HG02588 (cell line): ENCODE results near the gene ACVRL1.

ENCODE experiments used
- ATAC-seq: cut with Tn5 transposase; IDR thresholded peaks from one replicate; pipeline ENCODE4 v1.9.1; 2021; ENCODE audit warnings: mild to moderate bottlenecking, moderate library complexity; ENCODE audit not compliant: unreplicated experiment

ACVRL1 gene

GRCh38 chr12:51896236-51896635 lies 11.1 kb upstream of the ACVRL1 start:
- ATAC-seq, result no peak

DNA sequence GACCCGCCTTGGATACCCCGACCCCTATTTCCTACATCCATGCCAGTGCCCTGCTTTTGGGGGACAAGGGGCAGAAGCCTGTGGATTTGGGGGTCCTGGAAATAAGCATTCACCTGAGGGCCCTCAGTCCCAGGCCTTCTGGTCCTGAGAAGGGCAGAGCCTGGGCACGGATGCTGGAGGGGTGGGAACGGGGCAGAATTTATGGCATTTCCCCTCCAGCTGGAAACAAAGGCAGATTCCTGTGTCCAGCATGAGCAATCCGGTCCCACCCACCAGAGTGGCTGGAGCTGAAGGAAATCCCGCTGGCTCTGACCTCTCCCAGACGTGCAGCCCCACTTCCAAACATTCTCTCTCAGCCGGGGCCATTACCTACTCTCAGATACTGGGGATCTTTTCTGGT lies 10.1 kb upstream of the ACVRL1 start:
- no peak for ATAC-seq

- ATAC-seq, result no peak
Measured at GRCh38 chr12:51898506-51898905, 8.8 kb upstream of the ACVRL1 start.

DNA sequence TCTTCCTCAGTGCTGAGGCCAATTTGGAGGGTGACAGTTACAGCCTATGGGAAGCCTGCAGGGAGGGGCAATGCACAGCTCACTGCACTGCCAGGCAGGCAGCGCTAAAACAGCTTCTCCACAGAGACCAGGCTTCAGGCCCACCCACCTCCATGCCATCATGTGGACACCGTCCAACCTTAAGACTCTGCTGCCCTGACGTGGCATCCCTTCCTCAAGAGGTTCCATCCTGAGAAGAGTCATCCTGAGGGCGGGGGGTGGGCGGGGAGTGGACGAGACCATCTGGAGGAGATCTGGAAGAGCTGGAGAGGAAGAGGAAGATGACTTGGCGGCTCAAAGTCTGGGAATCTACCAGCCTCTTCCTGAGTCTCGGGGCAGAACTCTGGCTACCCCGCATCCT lies 8.4 kb upstream of the ACVRL1 start:
- no peak for ATAC-seq

DNA sequence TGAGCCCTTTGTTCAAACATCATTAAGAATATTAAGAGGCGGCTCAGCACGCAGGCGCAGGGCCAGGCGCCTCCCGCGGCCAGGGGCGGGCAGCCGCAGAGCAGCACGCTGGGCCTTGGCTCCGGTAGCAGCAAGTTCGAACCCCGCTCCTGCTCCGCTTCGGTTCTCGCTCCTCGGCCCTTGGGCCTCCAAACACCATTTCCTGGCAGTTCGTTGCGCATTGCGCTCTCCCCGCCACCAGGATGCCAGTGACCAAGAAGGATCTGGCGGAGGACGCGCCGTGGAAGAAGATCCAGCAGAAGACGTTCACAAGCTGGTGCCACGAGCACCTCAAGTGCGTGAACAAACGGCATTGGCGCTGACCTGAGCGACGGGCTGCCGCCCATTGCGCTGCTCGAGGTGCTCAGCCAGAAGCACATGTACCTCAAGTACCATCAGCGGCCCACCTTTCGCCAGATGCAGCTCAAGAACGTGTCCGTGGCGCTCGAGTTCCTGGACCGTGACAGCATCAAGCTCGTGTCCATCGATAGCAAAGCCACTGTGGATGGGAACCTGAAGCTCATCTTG lies 6.9 kb upstream of the ACVRL1 start:
- no peak for ATAC-seq

GRCh38 chr12:51901121-51901817 lies 6.0 kb upstream of the ACVRL1 start:
- no peak for ATAC-seq

DNA sequence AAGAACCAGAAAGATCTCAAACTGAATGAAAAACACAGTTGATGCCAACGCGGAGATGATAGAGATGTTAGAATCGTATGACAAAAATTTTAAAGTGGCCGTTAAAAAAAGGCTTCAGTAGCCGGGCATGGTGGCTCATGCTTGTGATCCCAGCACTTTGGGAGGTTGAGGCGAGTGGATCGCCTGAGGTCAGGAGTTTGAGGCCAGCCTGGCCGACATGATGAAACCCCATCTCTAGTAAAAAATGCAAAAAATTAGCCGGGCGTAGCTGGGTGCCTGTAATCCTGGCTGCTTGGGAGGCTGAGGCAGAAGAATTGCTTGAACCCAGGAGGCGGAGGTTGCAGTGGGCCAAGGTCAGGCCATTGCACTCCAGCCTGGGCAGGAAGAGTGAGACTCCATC lies 5.4 kb upstream of the ACVRL1 start:
- no peak for ATAC-seq

GRCh38 chr12:51904951-51905470 lies 2.3 kb upstream of the ACVRL1 start:
- no peak for ATAC-seq

DNA sequence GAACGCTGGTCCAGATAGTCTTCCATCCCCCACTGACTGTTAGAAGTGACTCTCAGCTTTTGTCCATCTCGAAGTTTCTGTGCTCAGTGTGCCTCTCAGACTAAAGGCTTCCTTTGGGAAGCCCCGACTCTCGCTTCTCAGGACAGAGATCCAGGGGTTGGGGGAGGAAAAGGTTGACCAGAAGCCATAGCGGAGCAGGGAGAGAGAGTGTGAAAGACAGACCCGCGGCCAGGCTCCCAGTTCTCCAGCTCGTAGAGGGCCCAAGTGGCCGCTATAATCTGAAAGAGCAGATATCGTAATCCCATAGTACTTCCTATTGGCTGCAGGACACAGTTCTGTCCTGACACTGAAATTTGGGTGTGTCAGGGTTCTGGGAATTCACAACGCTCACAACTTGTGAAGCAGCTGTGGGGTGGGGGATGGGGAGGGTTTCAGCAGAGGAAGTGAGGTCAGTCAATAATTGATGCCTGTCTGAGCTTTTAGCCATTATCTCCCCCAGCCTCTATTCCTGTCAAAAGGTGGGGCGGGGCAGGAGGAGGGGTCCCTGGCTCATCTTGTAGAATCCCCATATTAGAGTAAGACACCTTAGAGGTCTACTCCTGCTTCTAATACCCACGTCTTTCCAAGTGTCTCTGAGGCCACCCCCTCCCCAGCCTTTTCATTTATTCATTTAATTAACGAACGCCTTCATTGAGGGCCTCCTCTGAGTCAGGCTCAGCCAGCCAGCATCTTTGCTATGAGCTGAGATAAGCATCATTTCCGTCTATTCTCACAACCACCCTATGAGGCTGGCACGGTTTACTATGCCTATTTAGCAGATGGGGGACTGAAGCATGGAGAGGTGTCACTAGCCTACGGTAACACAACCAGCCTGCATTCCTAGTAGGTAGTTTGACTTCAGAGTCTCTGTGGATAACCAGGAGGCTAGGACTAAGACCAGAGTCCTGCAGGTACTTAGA lies 1.6 kb upstream of the ACVRL1 start:
- no peak for ATAC-seq

DNA sequence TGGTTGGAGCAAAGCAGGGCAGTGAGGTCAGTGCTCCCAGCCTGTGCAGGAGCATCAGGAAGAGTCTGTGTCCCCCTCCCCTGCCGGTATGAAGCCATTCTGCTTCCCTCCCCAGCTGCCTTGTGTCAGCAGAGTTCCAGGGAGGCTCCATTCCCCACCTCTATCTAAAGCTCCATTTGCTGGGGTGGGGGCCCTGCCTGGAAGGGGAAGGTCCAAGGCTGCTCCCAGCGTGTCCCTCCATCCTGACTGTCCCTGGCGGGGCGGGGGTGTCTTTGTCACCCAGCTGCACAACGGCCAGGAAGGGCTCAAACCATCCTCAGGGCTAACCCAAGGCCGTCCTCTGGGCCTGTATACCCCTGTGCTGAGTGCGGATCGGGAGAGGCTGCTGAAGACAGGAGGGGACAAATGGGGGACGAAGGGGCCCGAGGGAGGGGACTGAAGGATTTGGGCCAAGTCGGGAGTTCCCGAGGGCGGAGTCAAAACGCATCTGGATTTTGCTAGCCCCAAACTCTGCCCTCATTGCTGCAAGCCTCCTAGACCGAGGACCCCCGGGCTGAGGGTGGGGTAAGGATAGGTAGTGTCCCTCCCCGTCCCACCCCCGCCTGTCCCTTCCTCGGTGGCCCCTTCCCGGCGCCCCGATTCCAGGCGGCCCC lies 748 bp upstream of the ACVRL1 start:
- ATAC-seq, result no peak

GRCh38 chr12:51907856-51908425 lies 637 bp downstream of the ACVRL1 start:
- no peak for ATAC-seq

DNA sequence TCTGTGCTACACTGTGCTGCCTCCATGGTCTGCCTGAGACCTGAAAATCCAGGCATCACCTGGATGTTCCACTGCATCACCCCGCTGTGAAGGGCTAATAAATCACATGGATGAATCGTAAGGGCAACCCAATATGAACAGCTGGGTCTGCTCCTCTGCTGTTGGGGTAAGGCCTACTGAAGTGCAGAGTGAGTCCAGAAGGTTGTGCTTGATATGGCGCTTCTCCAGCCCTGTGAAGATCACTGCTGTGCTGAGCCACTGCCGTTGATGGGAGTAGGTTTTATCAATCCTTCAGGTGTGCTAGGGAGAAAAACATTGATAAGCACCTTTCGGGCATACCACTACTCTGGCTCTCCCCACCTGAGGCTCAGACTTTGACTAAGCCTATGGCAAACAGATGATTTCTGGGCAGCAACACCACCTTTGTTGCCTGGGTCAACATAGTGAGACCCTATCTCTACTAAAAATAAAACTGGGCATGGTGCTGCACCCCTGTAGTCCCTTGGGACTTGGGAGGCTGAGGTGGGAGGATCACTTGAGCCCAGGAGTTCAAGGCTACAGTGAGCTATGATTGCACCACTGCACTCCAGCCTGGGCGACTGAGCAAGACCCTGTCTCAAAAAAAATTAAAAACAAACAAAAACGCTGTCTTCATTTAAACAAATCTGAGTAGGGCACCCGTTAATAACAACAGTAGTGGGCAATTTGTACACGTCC lies 1.7 kb downstream of the ACVRL1 start:
- no peak for ATAC-seq

DNA sequence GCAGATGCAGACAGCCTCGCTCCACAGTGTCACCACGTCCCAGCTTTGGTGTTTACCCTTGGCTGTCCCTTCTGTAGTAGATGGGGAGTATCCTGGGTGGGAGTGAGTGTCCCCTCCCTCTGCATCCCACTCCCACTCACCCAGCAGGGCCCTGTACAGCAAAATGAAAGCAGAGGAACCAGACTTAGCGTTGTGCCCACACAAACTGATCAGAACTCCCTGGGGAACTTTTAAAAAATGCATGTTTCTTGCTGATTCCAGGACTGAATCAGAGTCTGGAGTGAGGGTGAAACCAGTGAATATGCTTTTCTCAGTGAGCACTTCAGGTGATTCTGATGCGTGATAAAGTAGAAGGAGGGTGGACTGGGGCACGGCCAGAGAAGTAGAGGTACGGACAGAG lies 2.9 kb downstream of the ACVRL1 start:
- ATAC-seq, result no peak

DNA sequence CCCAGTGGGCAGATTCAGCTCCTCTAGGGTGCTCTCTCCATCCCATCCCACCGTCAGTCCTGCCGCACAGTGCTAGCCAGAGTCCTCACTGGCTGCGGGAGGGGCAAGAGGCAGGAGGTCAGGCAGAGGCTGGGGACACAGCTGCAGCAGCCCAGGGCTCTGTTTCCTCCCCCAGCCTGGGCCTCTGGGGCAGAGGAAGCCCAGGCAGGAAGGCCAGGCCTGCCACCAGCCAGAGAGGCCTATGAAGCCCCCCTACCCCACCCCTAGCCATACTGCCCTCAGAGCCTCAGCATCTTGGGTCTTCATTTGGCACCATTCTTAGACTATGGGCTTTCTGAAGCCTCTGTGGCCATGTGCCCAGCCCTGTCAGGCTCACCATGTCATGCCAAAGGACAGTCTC lies 3.4 kb downstream of the ACVRL1 start:
- no peak for ATAC-seq

GRCh38 chr12:51911307-51911706 lies 4.0 kb downstream of the ACVRL1 start:
- no peak for ATAC-seq

DNA sequence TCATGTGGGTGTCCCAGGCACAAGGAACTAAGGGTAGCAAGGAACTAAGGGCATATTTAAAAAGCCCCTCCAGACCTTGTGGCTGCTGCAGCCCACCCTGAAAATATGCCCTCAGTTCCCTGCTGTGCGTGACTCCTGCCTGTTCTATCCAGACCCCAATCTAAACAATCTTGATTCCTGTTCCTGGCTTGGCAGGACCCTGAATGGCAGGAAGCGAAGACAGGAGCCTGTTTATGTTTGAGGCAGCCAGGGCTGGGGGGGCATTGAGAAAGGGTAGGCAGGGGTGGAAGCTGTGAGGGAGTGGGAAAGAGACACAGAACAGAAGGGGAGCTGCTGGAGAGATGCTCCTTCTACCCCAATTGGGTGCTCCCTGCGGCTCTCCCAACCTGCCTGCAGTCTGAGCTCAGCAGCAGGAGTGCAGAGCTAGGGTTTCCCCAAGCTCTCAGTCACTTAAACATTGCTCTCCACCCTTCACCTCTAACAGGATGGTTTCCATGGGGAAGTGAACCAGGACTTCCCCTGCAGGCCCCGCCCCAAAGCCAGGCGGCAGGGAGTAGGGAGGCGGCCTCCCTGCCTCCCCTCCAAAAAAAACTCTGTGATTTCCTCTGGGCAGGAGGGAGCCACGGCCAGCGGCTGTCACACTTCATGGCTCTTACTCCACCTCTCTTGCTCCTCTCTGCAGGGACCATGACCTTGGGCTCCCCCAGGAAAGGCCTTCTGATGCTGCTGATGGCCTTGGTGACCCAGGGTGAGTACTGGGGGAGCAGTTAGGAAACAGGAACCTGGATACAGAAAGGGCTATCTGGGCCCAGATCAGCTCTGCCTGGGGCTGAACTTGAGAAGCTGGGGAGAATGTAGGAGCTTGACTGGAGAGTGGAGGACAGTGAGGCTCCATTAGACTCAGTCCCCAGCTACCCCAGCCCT lies 4.7 kb downstream of the ACVRL1 start:
- ATAC-seq, result no peak

GRCh38 chr12:51913071-51914033 lies 6.0 kb downstream of the ACVRL1 start:
- no peak for ATAC-seq
